H1 (cell line): ENCODE measurements around the gene DOHH. TPM values are rescaled to one million over a fixed set of nuclear protein-coding genes. Genes with fewer than 3 reads are reported as not detected.

ENCODE experiments used
- CTCF ChIA-PET: fragments of 300-600 bp; sonication (Branson Sonifier 250); formaldehyde crosslinking; loops from one replicate; lab custom pipeline; 2021; ENCODE audit not compliant: partially characterized antibody; lab: Charles Lee
- POLR2A ChIA-PET: fragments of 300-600 bp; sonication (Branson Sonifier 250); formaldehyde crosslinking; loops from one replicate; lab custom pipeline; 2021; ENCODE audit warnings: inconsistent platforms; ENCODE audit not compliant: partially characterized antibody; lab: Charles Lee
- DNase-seq, 2 experiments: peaks; one replicate each; pipeline versions ENCODE4 v3.0.0 to v3.0.0-alpha.2; 2010 to 2022; ENCODE audit warnings: low spot score in 2 of 2, low read depth in 1 of 2, mixed read lengths in 1 of 2
- FAIRE-seq: peaks from 2 replicates; lab custom pipeline; 2011; peaks lifted over from hg19 to GRCh38; lab: Jason Lieb, UNC
- H2AFZ ChIP-seq: 2 replicates; pipeline ENCODE4 v1.8.1; 2012; ENCODE audit warnings: low read length, inconsistent platforms
- H2AK5ac ChIP-seq: 2 replicates; pipeline ENCODE4 v1.6.1; 2013; ENCODE audit warnings: low read depth, low read length
- H2BK120ac ChIP-seq: replicated peaks from 2 replicates; pipeline ENCODE3; 2013; ENCODE audit warnings: low read depth, low read length, inconsistent platforms
- H2BK12ac ChIP-seq: 2 replicates; pipeline ENCODE4 v1.6.1; 2013; ENCODE audit warnings: low read depth, low read length
- H2BK15ac ChIP-seq: 2 replicates; pipeline ENCODE4 v1.6.1; 2013; ENCODE audit warnings: low read length
- H2BK20ac ChIP-seq: 2 replicates; pipeline ENCODE4 v1.6.1; 2013; ENCODE audit warnings: low read length
- H2BK5ac ChIP-seq: 2 replicates; pipeline ENCODE4 v1.6.1; 2013; ENCODE audit warnings: low read depth, low read length
- H3K14ac ChIP-seq: 2 replicates; pipeline ENCODE4 v1.6.1; 2013; ENCODE audit warnings: inconsistent platforms; ENCODE audit not compliant: insufficient read length
- H3K18ac ChIP-seq: 2 replicates; pipeline ENCODE4 v1.6.1; 2013; ENCODE audit warnings: low read length; ENCODE audit errors: extremely low read depth
- H3K23ac ChIP-seq: 2 replicates; pipeline ENCODE4 v1.6.1; 2013; ENCODE audit warnings: inconsistent platforms; ENCODE audit not compliant: insufficient read length
- H3K23me2 ChIP-seq: 2 replicates; pipeline ENCODE4 v1.6.1; 2013; ENCODE audit warnings: low read depth, low read length
- H3K27ac ChIP-seq: 2 replicates; pipeline ENCODE4 v1.6.1; 2011; ENCODE audit warnings: low read depth, low read length, inconsistent platforms
- H3K27me3 ChIP-seq, 4 experiments: replicated peaks in 1 of 4; 1 replicate in 1 of 4; 2 replicates in 3 of 4; pipeline versions ENCODE4 v1.6.1 to v1.8.1; 2011 to 2013; ENCODE audit warnings: low read length in 3 of 4, mild to moderate bottlenecking in 3 of 4, inconsistent platforms in 2 of 4, mixed read lengths in 2 of 4, moderate library complexity in 1 of 4; ENCODE audit not compliant: control insufficient read depth in 3 of 4, insufficient read depth in 3 of 4; ENCODE audit errors: extremely low read depth in 1 of 4
- H3K36me3 ChIP-seq, 4 experiments: 2 replicates each; pipeline versions ENCODE4 v1.6.1 to v1.8.1; 2011 to 2013; ENCODE audit warnings: mild to moderate bottlenecking in 4 of 4, low read length in 3 of 4, moderate library complexity in 2 of 4, control low read depth in 1 of 4, inconsistent platforms in 1 of 4; ENCODE audit not compliant: insufficient read depth in 4 of 4, control insufficient read depth in 2 of 4
- H3K4ac ChIP-seq: replicated peaks from 2 replicates; pipeline ENCODE3; 2013; ENCODE audit warnings: low read length, low read depth, mixed read lengths, inconsistent platforms; ENCODE audit not compliant: insufficient read length
- H3K4me1 ChIP-seq, 4 experiments: replicated peaks in 1 of 4; 1 replicate in 1 of 4; 2 replicates in 3 of 4; pipeline versions ENCODE4 v1.6.1 to v1.8.1; 2011 to 2013; ENCODE audit warnings: low read length in 3 of 4, inconsistent platforms in 2 of 4, mixed read lengths in 1 of 4; ENCODE audit not compliant: insufficient read depth in 4 of 4, control insufficient read depth in 3 of 4
- H3K4me2 ChIP-seq, 2 experiments: 2 replicates each; pipeline versions ENCODE4 v1.6.1 to v1.8.1; 2011 to 2013; ENCODE audit warnings: low read depth in 2 of 2, low read length in 2 of 2, control low read depth in 1 of 2, inconsistent platforms in 1 of 2, mild to moderate bottlenecking in 1 of 2; ENCODE audit not compliant: insufficient read depth in 1 of 2
- H3K4me3 ChIP-seq, 4 experiments: fragments of 200-600, 300-600 bp in 1 of 4; sonication (generic), shearing (Covaris generic), sonication (Bioruptor Twin) in 1 of 4; 2 replicates each; pipeline versions ENCODE4 v1.5.1 to v1.8.1; 2011 to 2016; ENCODE audit warnings: low read length in 4 of 4, low read depth in 3 of 4, control low read depth in 2 of 4, inconsistent platforms in 2 of 4, mild to moderate bottlenecking in 2 of 4, mixed read lengths in 1 of 4, moderate library complexity in 1 of 4; ENCODE audit not compliant: insufficient read depth in 2 of 4; ENCODE audit errors: extremely low read depth in 1 of 4
- H3K56ac ChIP-seq: replicated peaks from 2 replicates; pipeline ENCODE3; 2013; ENCODE audit warnings: low read depth, mild to moderate bottlenecking, mixed read lengths, low read length, inconsistent platforms; ENCODE audit not compliant: insufficient read length
- H3K79me1 ChIP-seq: 2 replicates; pipeline ENCODE4 v1.6.1; 2013; ENCODE audit warnings: low read depth, low read length, control low read depth
- H3K79me2 ChIP-seq, 2 experiments: 2 replicates each; pipeline versions ENCODE4 v1.6.1 to v1.8.1; 2012 to 2013; ENCODE audit warnings: low read length in 2 of 2, mild to moderate bottlenecking in 2 of 2, inconsistent platforms in 1 of 2; ENCODE audit not compliant: insufficient read depth in 2 of 2, control insufficient read depth in 1 of 2
- H3K9ac ChIP-seq, 4 experiments: replicated peaks in 1 of 4; 1 replicate in 1 of 4; 2 replicates in 3 of 4; pipeline versions ENCODE4 v1.6.1 to v1.8.1; 2011 to 2013; ENCODE audit warnings: low read depth in 3 of 4, low read length in 3 of 4, control low read depth in 2 of 4, mild to moderate bottlenecking in 2 of 4, moderate library complexity in 2 of 4, inconsistent platforms in 1 of 4; ENCODE audit errors: extremely low read depth in 1 of 4
- H3K9me3 ChIP-seq, 2 experiments: 2 replicates each; pipeline versions ENCODE4 v1.6.1 to v1.8.1; 2012 to 2013; ENCODE audit warnings: mild to moderate bottlenecking in 2 of 2, moderate library complexity in 2 of 2, control low read depth in 1 of 2, inconsistent platforms in 1 of 2, low read depth in 1 of 2, low read length in 1 of 2, mixed read lengths in 1 of 2; ENCODE audit not compliant: insufficient read depth in 2 of 2
- H4K20me1 ChIP-seq, 2 experiments: replicated peaks in 1 of 2; 2 replicates each; pipeline versions ENCODE3 to v1.8.1; 2011 to 2013; ENCODE audit warnings: inconsistent platforms in 2 of 2, low read length in 2 of 2, mild to moderate bottlenecking in 1 of 2; ENCODE audit not compliant: insufficient read depth in 2 of 2, control insufficient read depth in 1 of 2
- H4K5ac ChIP-seq: 2 replicates; pipeline ENCODE4 v1.6.1; 2013; ENCODE audit warnings: low read length, low read depth, mixed read lengths, inconsistent platforms; ENCODE audit not compliant: insufficient read length
- H4K8ac ChIP-seq: 2 replicates; pipeline ENCODE4 v1.8.0; 2013; ENCODE audit warnings: mild to moderate bottlenecking, moderate library complexity, low read length, inconsistent platforms; ENCODE audit not compliant: insufficient read depth; ENCODE audit errors: extremely low read depth
- H4K91ac ChIP-seq: replicated peaks from 2 replicates; pipeline ENCODE3; 2013; ENCODE audit warnings: low read length, mixed read lengths, inconsistent platforms; ENCODE audit not compliant: insufficient read length
- CHD2 ChIP-seq: IDR thresholded peaks from 2 replicates; pipeline ENCODE4 v1.6.1; 2012; ENCODE audit warnings: low read length, improper control_type of control experiment
- GABPA ChIP-seq: IDR thresholded peaks from 2 replicates; pipeline ENCODE4 v1.6.1; 2011; ENCODE audit warnings: mild to moderate bottlenecking, low read length, moderate library complexity, borderline replicate concordance; ENCODE audit not compliant: insufficient read depth
- HDAC2 ChIP-seq, 2 experiments: fragments of 300-600 bp in 1 of 2; sonication (generic) in 1 of 2; IDR thresholded peaks; 2 replicates each; pipeline ENCODE4 v1.6.1; 2011 to 2012; ENCODE audit warnings: low read depth in 2 of 2, low read length in 2 of 2, mild to moderate bottlenecking in 2 of 2, moderate library complexity in 2 of 2, borderline replicate concordance in 1 of 2, inconsistent platforms in 1 of 2
- KDM1A ChIP-seq: fragments of 200-600, 300-600 bp; sonication (generic); IDR thresholded peaks from 2 replicates; pipeline ENCODE4 v1.7.1; 2016; ENCODE audit warnings: mild to moderate bottlenecking, low read length, borderline replicate concordance
- MAFK ChIP-seq: IDR thresholded peaks from 2 replicates; pipeline ENCODE4 v1.6.1; 2012; ENCODE audit warnings: low read depth, mild to moderate bottlenecking, improper control_type of control experiment, low read length
- SP4 ChIP-seq: IDR thresholded peaks from 2 replicates; pipeline ENCODE4 v1.6.1; 2012; ENCODE audit warnings: low read length, inconsistent platforms
- WGBS, 2 experiments: shearing (Covaris generic) in 1 of 2; methylation state at CpG; one replicate each; pipeline versions ENCODE4 v1.1.6 to v1.1.7; 2013 to 2015; ENCODE audit warnings: low lambda C conversion rate in 2 of 2, mixed read lengths in 2 of 2, inconsistent platforms in 1 of 2, low coverage in 1 of 2, missing lambda C conversion rate in 1 of 2; ENCODE audit not compliant: insufficient replicate concordance in 2 of 2, insufficient coverage in 1 of 2, insufficient read length in 1 of 2; ENCODE audit errors: extremely low coverage in 1 of 2, missing lambda C conversion rate in 1 of 2; 5-methylcytosine and 5-hydroxymethylcytosine counted together
- polyA plus RNA-seq, 7 experiments: library from polyadenylated mRNA; depleted of rRNA in 3 of 7; stranded (reverse) in 5 of 7; unstranded in 2 of 7; fragments of >200 nt in 5 of 7; fragments of 200-250 nt in 2 of 7; gene quantifications; 1 replicate in 5 of 7; 2 replicates in 1 of 7; 4 replicates in 1 of 7; pipeline versions ENCODE4 v1.2.1 to v1.2.3, GENCODE V29; 2011 to 2013; ENCODE audit warnings: missing spikeins in 2 of 7, mixed read lengths in 2 of 7
- total RNA-seq: library from RNA; stranded (reverse); fragmentation: NEBNext Ultra II Directional; extraction: Animal tissue kit (Norgen Biotek cat#: 25700); gene quantifications from 2 replicates; pipeline ENCODE4 v1.2.1, GENCODE V29; 2021
- TF ChIP-seq, protein P1 (sequence below), 3 experiments: IDR thresholded peaks; 1 replicate in 2 of 3; 2 replicates in 1 of 3; pipeline versions ENCODE4 v1.5.1 to v1.6.1; 2011; ENCODE audit warnings: low read length in 3 of 3, mild to moderate bottlenecking in 3 of 3, inconsistent platforms in 2 of 3, low read depth in 1 of 3, moderate library complexity in 1 of 3; ENCODE audit not compliant: insufficient read depth in 1 of 3; ENCODE audit errors: control extremely low read depth in 1 of 3
- TF ChIP-seq, protein P2 (sequence below): IDR thresholded peaks from 2 replicates; pipeline ENCODE4 v1.6.1; 2012; ENCODE audit warnings: low read length, inconsistent platforms

Gene DOHH
- total and polyA plus RNA-seq, 2 of the 8 experiments (the other 6 are each of a cell fraction or from before 2014, with no cell fraction given) = 7.3 to 17.7 TPM

DNA sequence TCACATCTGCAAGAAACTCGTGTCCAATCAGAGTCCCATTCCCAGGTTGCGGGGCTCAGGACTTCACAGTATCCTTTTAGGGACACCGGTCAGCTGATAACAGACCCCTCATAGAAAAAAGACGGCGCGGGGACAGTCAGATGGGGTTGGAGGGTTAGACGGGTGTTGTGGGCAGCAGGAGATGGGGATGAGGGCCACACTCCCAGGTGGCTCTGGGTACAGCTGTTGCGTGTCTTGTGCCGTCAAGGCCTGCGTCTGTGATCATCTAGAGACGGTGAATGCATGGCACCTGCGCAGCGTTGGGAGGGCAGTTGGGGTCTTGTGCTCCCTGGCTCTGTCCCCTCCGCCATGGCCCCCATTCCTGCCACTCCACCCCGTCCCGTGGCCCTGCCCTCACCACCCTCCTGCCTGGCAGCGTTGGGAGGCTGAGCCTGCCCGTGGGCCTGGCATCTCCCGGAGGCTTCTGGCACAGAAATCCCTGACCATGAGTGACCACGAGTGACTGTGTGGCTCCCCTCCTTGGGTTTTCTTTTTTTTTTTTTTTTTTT, 24.5 kb upstream of the DOHH start:
- Histone ChIP-seq H3K18ac (no peak overlapping the region), H2BK15ac (no peak overlapping the region), H2BK5ac (no peak overlapping the region), H3K36me3 (peaks cover 0 to 11% (median 3%) of the 10 kb centered on the region in 4 experiments; a peak in 4 of 8 replicates), H2BK120ac (no peak overlapping the region), H3K27me3 (no peaks in the 10 kb centered on the region), H3K79me1 (no peaks in the 10 kb centered on the region; the same call in 1 of the 2 replicates), H3K4me2 (no peak overlapping the region), H3K23me2 (peaks cover 9% of the 10 kb centered on the region; the same call in 1 of the 2 replicates), H2AK5ac (no peak overlapping the region), H3K14ac (no peak overlapping the region), H3K27ac (no peak overlapping the region), H3K4me3 (no peak overlapping the region), H3K56ac (no peak overlapping the region), H3K23ac (no peak overlapping the region), H2BK20ac (no peak overlapping the region), H4K5ac (no peak overlapping the region), H4K91ac (no peak overlapping the region), H3K9ac (no peak overlapping the region), H4K20me1 (peaks cover 0 to 16% of the 10 kb centered on the region in 2 experiments), H3K79me2 (peaks cover 0 to 19% of the 10 kb centered on the region in 2 experiments; a peak in 2 of 4 replicates), H3K4ac (no peak overlapping the region), H4K8ac (no peak overlapping the region), H3K4me1 (peaks cover 0 to 10% (median under 1%) of the 10 kb centered on the region in 4 experiments; a peak in 5 of 7 replicates), H3K9me3 (no peaks in the 10 kb centered on the region), H2AFZ (no peak overlapping the region), H2BK12ac (no peak overlapping the region)
- FAIRE-seq (no peak), DNase-seq (no peak)
- WGBS, 2 experiments = 87% methylated on average over 17 of the region's 20 CpGs; no CpG with 5 or more reads in 1 of the 2 experiments
- POLR2A ChIA-PET = interaction anchor here (0.9 to 4.3 kb wide), 3 partner anchors 10 to 15 kb away, joined by 3 to 30 read pairs (median 4); partner anchors contain the start of gene TEKTIP1
- CTCF ChIA-PET = interaction anchor here (0.6 to 2.2 kb wide), 5 partner anchors 15 to 132 kb away, joined by 3 to 7 read pairs (median 3); no protein-coding TSS in a partner anchor
- TF ChIP-seq, protein P1, sequence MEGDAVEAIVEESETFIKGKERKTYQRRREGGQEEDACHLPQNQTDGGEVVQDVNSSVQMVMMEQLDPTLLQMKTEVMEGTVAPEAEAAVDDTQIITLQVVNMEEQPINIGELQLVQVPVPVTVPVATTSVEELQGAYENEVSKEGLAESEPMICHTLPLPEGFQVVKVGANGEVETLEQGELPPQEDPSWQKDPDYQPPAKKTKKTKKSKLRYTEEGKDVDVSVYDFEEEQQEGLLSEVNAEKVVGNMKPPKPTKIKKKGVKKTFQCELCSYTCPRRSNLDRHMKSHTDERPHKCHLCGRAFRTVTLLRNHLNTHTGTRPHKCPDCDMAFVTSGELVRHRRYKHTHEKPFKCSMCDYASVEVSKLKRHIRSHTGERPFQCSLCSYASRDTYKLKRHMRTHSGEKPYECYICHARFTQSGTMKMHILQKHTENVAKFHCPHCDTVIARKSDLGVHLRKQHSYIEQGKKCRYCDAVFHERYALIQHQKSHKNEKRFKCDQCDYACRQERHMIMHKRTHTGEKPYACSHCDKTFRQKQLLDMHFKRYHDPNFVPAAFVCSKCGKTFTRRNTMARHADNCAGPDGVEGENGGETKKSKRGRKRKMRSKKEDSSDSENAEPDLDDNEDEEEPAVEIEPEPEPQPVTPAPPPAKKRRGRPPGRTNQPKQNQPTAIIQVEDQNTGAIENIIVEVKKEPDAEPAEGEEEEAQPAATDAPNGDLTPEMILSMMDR (IDR thresholded peaks at IDR 0.05; ENCODE audit: control extremely low read depth in 1 of 3, insufficient read depth in 1 of 3, low read depth in 1 of 3, low read length in 3 of 3) = no peak
- no peak for TF ChIP-seq HDAC2 (IDR thresholded peaks at IDR 0.05; ENCODE audit: borderline replicate concordance in 1 of 2, low read depth in 2 of 2, low read length in 2 of 2)
- TF ChIP-seq GABPA = no peak
- TF ChIP-seq SP4 = no peak
- TF ChIP-seq, protein P2, sequence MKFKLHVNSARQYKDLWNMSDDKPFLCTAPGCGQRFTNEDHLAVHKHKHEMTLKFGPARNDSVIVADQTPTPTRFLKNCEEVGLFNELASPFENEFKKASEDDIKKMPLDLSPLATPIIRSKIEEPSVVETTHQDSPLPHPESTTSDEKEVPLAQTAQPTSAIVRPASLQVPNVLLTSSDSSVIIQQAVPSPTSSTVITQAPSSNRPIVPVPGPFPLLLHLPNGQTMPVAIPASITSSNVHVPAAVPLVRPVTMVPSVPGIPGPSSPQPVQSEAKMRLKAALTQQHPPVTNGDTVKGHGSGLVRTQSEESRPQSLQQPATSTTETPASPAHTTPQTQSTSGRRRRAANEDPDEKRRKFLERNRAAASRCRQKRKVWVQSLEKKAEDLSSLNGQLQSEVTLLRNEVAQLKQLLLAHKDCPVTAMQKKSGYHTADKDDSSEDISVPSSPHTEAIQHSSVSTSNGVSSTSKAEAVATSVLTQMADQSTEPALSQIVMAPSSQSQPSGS = no peak
- no peak for TF ChIP-seq CHD2
- TF ChIP-seq KDM1A = no peak
- no peak for TF ChIP-seq MAFK
